Measurements from ENCODE around the gene NCKAP5.

The NCKAP5 gene

DNA sequence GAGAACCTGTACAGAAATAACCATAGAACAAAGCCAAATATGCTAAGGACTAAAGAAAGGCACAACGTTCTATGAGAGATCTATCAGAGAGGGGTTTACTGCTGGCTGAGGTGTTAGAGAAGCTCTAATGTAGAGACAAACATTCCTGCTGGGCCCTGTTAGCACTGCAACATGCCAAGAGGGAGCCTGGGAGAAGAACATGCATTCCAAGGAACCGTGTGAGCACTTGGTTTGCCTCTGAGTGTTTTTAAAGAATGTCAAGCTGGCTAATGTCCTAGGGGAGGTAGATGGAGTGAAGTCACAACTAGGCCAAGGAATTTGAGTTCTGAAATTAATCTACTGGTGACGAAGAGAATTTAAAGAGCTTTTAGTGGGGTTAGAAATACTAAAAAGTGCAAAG lies 514.0 kb downstream of the NCKAP5 start:
- Histone ChIP-seq H3K9ac (ENCODE audit: low read depth, low read length) (no peak overlapping the region), H3K4me1 (ENCODE audit: insufficient read depth, low read length) (no peaks in the 10 kb centered on the region), H3K4me3 (ENCODE audit: low read depth in 1 of 2, low read length in 2 of 2) (no peak overlapping the region), H3K9me3 (ENCODE audit: insufficient read depth, low read length, severe bottlenecking) (no peaks in the 10 kb centered on the region), H3K4me2 (ENCODE audit: insufficient read depth, low read length) (no peak overlapping the region), H3K27me3 (ENCODE audit: insufficient read depth, low read length, poor library complexity) (no peaks in the 10 kb centered on the region), H4K20me1 (ENCODE audit: insufficient read depth, low read length) (no peaks in the 10 kb centered on the region), H3K36me3 (ENCODE audit: insufficient read depth, low read length) (no peaks in the 10 kb centered on the region), H3K79me2 (ENCODE audit: insufficient read depth, low read length) (no peaks in the 10 kb centered on the region), H3K27ac (ENCODE audit: low read length) (no peak overlapping the region), H2AFZ (ENCODE audit: low read depth, low read length) (no peak overlapping the region)
- DNase-seq (no peak), ATAC-seq (ENCODE audit: insufficient read depth, low read depth) (no peak)
- no peak for TF ChIP-seq EZH2 (IDR thresholded peaks at IDR 0.05; ENCODE audit: borderline replicate concordance, low read depth, low read length, severe bottlenecking)
- TF ChIP-seq, protein P1, sequence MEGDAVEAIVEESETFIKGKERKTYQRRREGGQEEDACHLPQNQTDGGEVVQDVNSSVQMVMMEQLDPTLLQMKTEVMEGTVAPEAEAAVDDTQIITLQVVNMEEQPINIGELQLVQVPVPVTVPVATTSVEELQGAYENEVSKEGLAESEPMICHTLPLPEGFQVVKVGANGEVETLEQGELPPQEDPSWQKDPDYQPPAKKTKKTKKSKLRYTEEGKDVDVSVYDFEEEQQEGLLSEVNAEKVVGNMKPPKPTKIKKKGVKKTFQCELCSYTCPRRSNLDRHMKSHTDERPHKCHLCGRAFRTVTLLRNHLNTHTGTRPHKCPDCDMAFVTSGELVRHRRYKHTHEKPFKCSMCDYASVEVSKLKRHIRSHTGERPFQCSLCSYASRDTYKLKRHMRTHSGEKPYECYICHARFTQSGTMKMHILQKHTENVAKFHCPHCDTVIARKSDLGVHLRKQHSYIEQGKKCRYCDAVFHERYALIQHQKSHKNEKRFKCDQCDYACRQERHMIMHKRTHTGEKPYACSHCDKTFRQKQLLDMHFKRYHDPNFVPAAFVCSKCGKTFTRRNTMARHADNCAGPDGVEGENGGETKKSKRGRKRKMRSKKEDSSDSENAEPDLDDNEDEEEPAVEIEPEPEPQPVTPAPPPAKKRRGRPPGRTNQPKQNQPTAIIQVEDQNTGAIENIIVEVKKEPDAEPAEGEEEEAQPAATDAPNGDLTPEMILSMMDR (IDR thresholded peaks at IDR 0.05; ENCODE audit: borderline replicate concordance, extremely low read depth, low read length, poor library complexity, severe bottlenecking): no peak

DNA sequence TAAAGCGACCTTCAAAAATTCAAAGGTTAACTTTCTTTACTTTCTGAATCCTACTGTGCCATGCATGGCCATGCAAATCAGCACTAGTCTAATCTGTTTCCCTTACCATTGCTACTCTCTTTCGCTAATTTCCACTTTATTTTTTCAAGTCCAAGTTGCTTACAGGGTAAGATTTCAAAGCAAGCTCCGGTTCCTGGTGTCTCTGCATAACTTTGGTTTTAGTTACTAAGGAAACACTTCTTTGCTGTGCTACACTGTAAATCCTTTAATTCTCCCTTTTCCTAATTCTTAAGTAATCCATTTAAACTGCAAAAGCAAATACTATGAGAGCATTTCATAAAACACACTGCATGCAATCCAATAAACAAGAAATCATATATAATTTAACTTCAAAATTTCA lies 514.7 kb downstream of the NCKAP5 start:
- Histone ChIP-seq H3K4me2 (ENCODE audit: insufficient read depth, low read length) (no peak overlapping the region), H3K36me3 (ENCODE audit: insufficient read depth, low read length) (no peaks in the 10 kb centered on the region), H3K4me1 (ENCODE audit: insufficient read depth, low read length) (no peaks in the 10 kb centered on the region), H2AFZ (ENCODE audit: low read depth, low read length) (no peak overlapping the region), H3K27me3 (ENCODE audit: insufficient read depth, low read length, poor library complexity) (no peaks in the 10 kb centered on the region), H3K4me3 (ENCODE audit: low read depth in 1 of 2, low read length in 2 of 2) (no peak overlapping the region), H4K20me1 (ENCODE audit: insufficient read depth, low read length) (no peaks in the 10 kb centered on the region), H3K9me3 (ENCODE audit: insufficient read depth, low read length, severe bottlenecking) (no peaks in the 10 kb centered on the region), H3K9ac (ENCODE audit: low read depth, low read length) (no peak overlapping the region), H3K27ac (ENCODE audit: low read length) (no peak overlapping the region), H3K79me2 (ENCODE audit: insufficient read depth, low read length) (no peaks in the 10 kb centered on the region)
- no peak for DNase-seq
- ATAC-seq (ENCODE audit: insufficient read depth, low read depth): no peak
- TF ChIP-seq, protein P1 (IDR thresholded peaks at IDR 0.05; ENCODE audit: borderline replicate concordance, extremely low read depth, low read length, poor library complexity, severe bottlenecking): no peak
- TF ChIP-seq EZH2 (IDR thresholded peaks at IDR 0.05; ENCODE audit: borderline replicate concordance, low read depth, low read length, severe bottlenecking): no peak

DNA sequence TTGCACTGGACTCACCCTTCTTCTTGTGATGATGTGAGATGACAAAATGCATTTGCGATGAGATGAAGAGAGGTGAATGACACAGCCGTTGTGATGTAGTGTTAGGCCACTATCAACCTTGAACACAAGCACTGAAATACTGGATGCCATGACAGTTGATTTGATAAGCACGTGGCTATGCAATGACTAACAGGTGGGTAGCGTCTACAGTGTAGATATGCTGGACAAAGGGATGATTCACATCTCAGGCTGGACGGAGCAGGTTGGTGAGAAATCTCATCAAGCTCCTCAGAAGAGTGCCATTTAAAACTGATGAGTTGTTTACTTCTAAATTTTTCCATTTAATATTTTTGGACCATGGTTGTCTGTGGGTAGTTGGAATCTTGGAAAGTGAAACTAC lies 522.5 kb downstream of the NCKAP5 start:
- Histone ChIP-seq H3K4me2 (ENCODE audit: insufficient read depth, low read length) (no peak overlapping the region), H4K20me1 (ENCODE audit: insufficient read depth, low read length) (no peaks in the 10 kb centered on the region), H3K4me3 (ENCODE audit: low read depth in 1 of 2, low read length in 2 of 2) (no peak overlapping the region), H2AFZ (ENCODE audit: low read depth, low read length) (no peak overlapping the region), H3K9ac (ENCODE audit: low read depth, low read length) (no peak overlapping the region), H3K9me3 (ENCODE audit: insufficient read depth, low read length, severe bottlenecking) (no peaks in the 10 kb centered on the region), H3K79me2 (ENCODE audit: insufficient read depth, low read length) (no peaks in the 10 kb centered on the region), H3K27ac (ENCODE audit: low read length) (no peak overlapping the region), H3K4me1 (ENCODE audit: insufficient read depth, low read length) (no peaks in the 10 kb centered on the region), H3K36me3 (ENCODE audit: insufficient read depth, low read length) (no peaks in the 10 kb centered on the region), H3K27me3 (ENCODE audit: insufficient read depth, low read length, poor library complexity) (no peaks in the 10 kb centered on the region)
- TF ChIP-seq EZH2 (IDR thresholded peaks at IDR 0.05; ENCODE audit: borderline replicate concordance, low read depth, low read length, severe bottlenecking): no peak
- TF ChIP-seq, protein P1 (IDR thresholded peaks at IDR 0.05; ENCODE audit: borderline replicate concordance, extremely low read depth, low read length, poor library complexity, severe bottlenecking): no peak
- DNase-seq (no peak), ATAC-seq (ENCODE audit: insufficient read depth, low read depth) (no peak)

DNA sequence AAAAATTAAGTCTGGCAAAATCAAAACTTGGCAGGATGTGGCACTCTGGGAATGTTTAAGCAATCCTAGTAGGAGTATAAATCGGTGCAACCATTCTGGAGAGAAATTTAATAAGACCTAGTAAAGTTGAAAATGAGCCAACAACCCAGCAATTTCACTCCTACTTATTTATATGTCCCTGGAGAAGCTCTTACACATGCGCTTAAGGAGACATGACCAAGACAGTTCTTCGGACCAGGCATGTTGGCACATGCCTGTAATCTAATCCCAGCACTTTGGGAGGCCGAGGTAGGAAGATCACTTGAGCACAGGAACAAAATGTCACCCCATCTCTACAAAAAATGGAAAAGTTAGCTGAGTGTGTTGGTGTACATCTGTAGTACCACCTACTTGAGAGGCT lies 523.7 kb downstream of the NCKAP5 start:
- DNase-seq: no peak
- H3K4me1 ChIP-seq (ENCODE audit: insufficient read depth, low read length): no peaks in the 10 kb centered on the region

More for the DNA sequence above, 523.7 kb downstream of the NCKAP5 start:
- no peak overlapping the region for H3K4me3 ChIP-seq (ENCODE audit: low read depth in 1 of 2, low read length in 2 of 2)
- H3K9ac ChIP-seq (ENCODE audit: low read depth, low read length): no peak overlapping the region
- ATAC-seq (ENCODE audit: insufficient read depth, low read depth): no peak
- no peaks in the 10 kb centered on the region for H3K79me2 ChIP-seq (ENCODE audit: insufficient read depth, low read length)
- H3K27me3 ChIP-seq (ENCODE audit: insufficient read depth, low read length, poor library complexity): no peaks in the 10 kb centered on the region
- no peak overlapping the region for H2AFZ ChIP-seq (ENCODE audit: low read depth, low read length)
- H4K20me1 ChIP-seq (ENCODE audit: insufficient read depth, low read length): no peaks in the 10 kb centered on the region
- no peaks in the 10 kb centered on the region for H3K36me3 ChIP-seq (ENCODE audit: insufficient read depth, low read length)
- H3K27ac ChIP-seq (ENCODE audit: low read length): no peak overlapping the region
- no peak overlapping the region for H3K4me2 ChIP-seq (ENCODE audit: insufficient read depth, low read length)
- H3K9me3 ChIP-seq (ENCODE audit: insufficient read depth, low read length, severe bottlenecking): no peaks in the 10 kb centered on the region
- TF ChIP-seq EZH2 (IDR thresholded peaks at IDR 0.05; ENCODE audit: borderline replicate concordance, low read depth, low read length, severe bottlenecking): no peak
- TF ChIP-seq, protein P1 (IDR thresholded peaks at IDR 0.05; ENCODE audit: borderline replicate concordance, extremely low read depth, low read length, poor library complexity, severe bottlenecking): no peak

Measured in DND-41 (cell line).